Upper lobe of right lung (tissue), 1 donor: ENCODE data around the gene IFNL4. TPM values are rescaled to one million over a fixed set of nuclear protein-coding genes. Genes with fewer than 3 reads are reported as not detected.

Experiments used
- ATAC-seq: fragments of 200-7000 bp; cut with Tn5 transposase; one replicate; pipeline ENCODE4 v1.9.1; 2020; ENCODE audit warnings: mild to moderate bottlenecking, moderate library complexity
- DNase-seq: peaks from one replicate; pipeline ENCODE4 v3.0.0-alpha.2; 2020
- H3K27ac ChIP-seq: fragments of 200-600 bp; one replicate; pipeline ENCODE4 v1.8.0; 2022
- H3K27me3 ChIP-seq: fragments of 200-600 bp; one replicate; pipeline ENCODE4 v1.8.0; 2022; ENCODE audit warnings: mild to moderate bottlenecking
- H3K36me3 ChIP-seq: fragments of 200-600 bp; one replicate; pipeline ENCODE4 v1.8.0; 2022
- H3K4me1 ChIP-seq: fragments of 200-600 bp; one replicate; pipeline ENCODE4 v1.8.0; 2022
- H3K4me3 ChIP-seq: fragments of 200-600 bp; one replicate; pipeline ENCODE4 v1.8.0; 2022; ENCODE audit warnings: mild to moderate bottlenecking
- H3K9me3 ChIP-seq: fragments of 200-600 bp; one replicate; pipeline ENCODE4 v1.8.0; 2022
- CTCF ChIP-seq: fragments of 200-600 bp; IDR thresholded peaks from one replicate; pipeline ENCODE4 v1.8.0; 2022; ENCODE audit warnings: antibody characterized with exemption
- intact Hi-C: fragments of 100-400 bp; cut with DNase I; formaldehyde crosslinking; loops from one replicate; pipeline ENCODE4 v1.11.0; 2022
- total RNA-seq: library from RNA; stranded (reverse); fragmentation: NEBNext Ultra II Directional; extraction: Animal tissue kit (Norgen Biotek cat#: 25700); gene quantifications from one replicate; pipeline ENCODE4 v1.2.1, GENCODE V29; 2021
- donor health status: DM: no; HTN: yes; CAD: no; lungs with severe emphysema.

IFNL4 gene
- total RNA-seq, 1 donor from 2014 or later, result not detected

DNA sequence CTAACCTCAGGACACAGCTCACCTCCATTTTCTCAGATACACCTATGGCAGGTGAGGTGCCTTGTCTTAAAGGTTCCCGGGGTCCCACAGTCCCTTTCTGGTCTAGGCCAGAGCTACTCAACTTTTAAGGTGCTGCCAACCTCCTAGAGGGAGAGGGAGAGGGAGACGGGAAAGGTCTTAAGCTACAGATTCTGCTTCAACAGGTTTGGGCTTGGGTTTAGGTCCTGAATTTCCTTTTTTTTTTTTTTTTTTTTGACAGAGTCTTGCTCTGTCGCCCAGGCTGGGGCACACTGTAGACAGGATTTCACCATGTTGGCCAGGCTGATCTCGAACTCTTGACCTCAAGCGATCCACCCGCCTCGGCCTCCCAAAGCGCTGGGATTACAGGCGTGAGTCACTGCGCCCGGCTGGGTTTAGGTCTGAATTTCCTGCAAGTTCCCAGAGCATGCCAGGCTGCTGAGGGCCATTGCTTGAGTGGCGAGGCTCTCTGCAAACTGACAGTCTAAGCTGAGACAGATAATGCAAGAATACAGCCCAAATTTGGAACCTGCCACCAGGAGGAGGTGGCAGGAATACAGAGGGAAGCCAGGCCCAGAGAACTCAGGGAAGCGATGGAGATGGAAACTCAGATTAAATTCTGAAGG is 36.8 kb downstream of the IFNL4 start:
- no peak for TF ChIP-seq CTCF
- DNase-seq (no peak), ATAC-seq (no peak)
- intact Hi-C loops, result no loop called here
- Histone ChIP-seq H3K4me1 (no peaks in the 10 kb centered on the region), H3K4me3 (no peak overlapping the region), H3K27me3 (no peaks in the 10 kb centered on the region), H3K27ac (no peak overlapping the region), H3K9me3 (no peaks in the 10 kb centered on the region), H3K36me3 (no peaks in the 10 kb centered on the region)

DNA sequence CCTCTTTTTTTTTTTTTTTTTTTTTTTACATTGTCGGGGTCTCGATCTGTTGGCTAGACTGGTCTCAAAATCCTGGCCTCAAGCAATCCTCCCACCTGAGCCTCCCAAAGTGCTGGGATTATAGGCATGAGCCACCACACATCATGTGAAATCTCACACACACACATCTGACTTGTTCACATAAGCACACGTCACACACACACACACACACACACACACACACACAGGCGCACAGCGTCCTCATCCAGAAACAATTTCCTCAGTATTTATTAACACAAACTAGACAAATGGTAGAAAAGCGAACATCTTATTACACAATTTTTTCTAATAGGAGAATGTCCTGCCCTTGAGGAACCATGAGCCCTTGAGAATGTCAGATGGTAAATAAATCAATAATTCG is 39.5 kb downstream of the IFNL4 start:
- intact Hi-C loops, result no loop called here
- no peak for ATAC-seq
- Histone ChIP-seq H3K4me3 (no peak overlapping the region), H3K27ac (no peak overlapping the region), H3K27me3 (peaks cover 6% of the 10 kb centered on the region), H3K36me3 (no peaks in the 10 kb centered on the region), H3K9me3 (no peaks in the 10 kb centered on the region), H3K4me1 (no peaks in the 10 kb centered on the region)
- no peak for TF ChIP-seq CTCF
- no peak for DNase-seq

GRCh38 chr19:39208175-39208795 is 40.4 kb downstream of the IFNL4 start:
- no peak for ATAC-seq
- H3K27ac ChIP-seq, result no peak overlapping the region
- H3K36me3 ChIP-seq, result no peaks in the 10 kb centered on the region
- H3K27me3 ChIP-seq, result peaks cover 15% of the 10 kb centered on the region
- no peak for DNase-seq
- no peak overlapping the region for H3K4me3 ChIP-seq
- no peaks in the 10 kb centered on the region for H3K9me3 ChIP-seq
- no peaks in the 10 kb centered on the region for H3K4me1 ChIP-seq
- intact Hi-C loops, result no loop called here
- TF ChIP-seq CTCF, result no peak

GRCh38 chr19:39207293-39207836 is 41.3 kb downstream of the IFNL4 start:
- no peak for ATAC-seq
- no peak for DNase-seq
- intact Hi-C loops, result no loop called here
- H3K36me3 ChIP-seq, result no peaks in the 10 kb centered on the region
- H3K27me3 ChIP-seq, result peaks cover 23% of the 10 kb centered on the region
- TF ChIP-seq CTCF, result no peak
- no peak overlapping the region for H3K4me3 ChIP-seq
- H3K9me3 ChIP-seq, result no peaks in the 10 kb centered on the region
- no peak overlapping the region for H3K27ac ChIP-seq
- H3K4me1 ChIP-seq, result no peaks in the 10 kb centered on the region

DNA sequence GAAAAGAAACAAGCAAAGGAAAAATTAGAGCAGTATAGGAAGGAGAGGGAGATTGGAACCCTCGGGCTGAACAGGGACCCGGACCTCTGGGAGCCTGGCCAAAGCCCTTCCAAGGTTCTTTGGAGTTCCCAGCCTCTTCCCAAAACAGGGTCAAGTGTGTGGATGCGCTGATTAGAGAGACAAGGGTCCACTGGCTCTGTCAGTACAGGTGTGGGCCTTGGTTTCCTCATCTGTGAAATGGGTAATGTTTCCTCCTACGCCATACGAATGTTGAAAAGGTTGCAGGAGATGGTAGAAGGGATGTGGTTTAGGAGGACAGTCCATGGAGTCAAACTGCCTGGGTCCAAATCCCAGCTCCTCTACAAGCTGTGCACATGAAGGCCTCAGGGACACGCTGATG is 42.5 kb downstream of the IFNL4 start:
- ATAC-seq, result no peak
- peaks cover 30% of the 10 kb centered on the region for H3K27me3 ChIP-seq
- intact Hi-C loops, result no loop called here
- no peak for TF ChIP-seq CTCF
- H3K4me1 ChIP-seq, result no peaks in the 10 kb centered on the region
- H3K27ac ChIP-seq, result no peak overlapping the region
- no peak for DNase-seq
- no peaks in the 10 kb centered on the region for H3K9me3 ChIP-seq
- no peaks in the 10 kb centered on the region for H3K36me3 ChIP-seq
- no peak overlapping the region for H3K4me3 ChIP-seq
